Endodermal cell (in vitro differentiated cells): ENCODE data around the gene SMG5. TPM values are rescaled to one million over a fixed set of nuclear protein-coding genes. Genes with fewer than 3 reads are reported as not detected.

Source experiments
- DNase-seq: peaks from one replicate; pipeline ENCODE4 v3.0.0-alpha.2; 2017
- H3K27ac ChIP-seq: 2 replicates; pipeline ENCODE4 v1.5.1; 2013; ENCODE audit warnings: mild to moderate bottlenecking, low read depth, low read length, moderate library complexity
- H3K27me3 ChIP-seq: 2 replicates; pipeline ENCODE4 v1.6.1; 2013; ENCODE audit warnings: mild to moderate bottlenecking, low read length, moderate library complexity; ENCODE audit not compliant: insufficient read depth, control insufficient read depth, poor library complexity, severe bottlenecking
- H3K36me3 ChIP-seq: 2 replicates; pipeline ENCODE4 v1.7.0; 2013; ENCODE audit warnings: mild to moderate bottlenecking, low read length, moderate library complexity; ENCODE audit not compliant: control insufficient read depth, insufficient read depth
- H3K4me1 ChIP-seq: one replicate; pipeline ENCODE4 v1.7.0; 2013; ENCODE audit warnings: low read length; ENCODE audit not compliant: control insufficient read depth, insufficient read depth
- H3K4me3 ChIP-seq: 2 replicates; pipeline ENCODE4 v1.5.1; 2013; ENCODE audit warnings: mild to moderate bottlenecking, low read length, moderate library complexity
- H3K9ac ChIP-seq: 2 replicates; pipeline ENCODE4 v1.6.1; 2013; ENCODE audit warnings: mild to moderate bottlenecking, low read length, moderate library complexity; ENCODE audit not compliant: poor library complexity, severe bottlenecking; ENCODE audit errors: extremely low read depth
- H3K9me3 ChIP-seq: 2 replicates; pipeline ENCODE4 v1.6.1; 2013; ENCODE audit warnings: mild to moderate bottlenecking, low read length, moderate library complexity; ENCODE audit not compliant: control insufficient read depth
- H3K27ac Mint-ChIP-seq: 2 replicates; pipeline ENCODE4 v1.8.0; 2020; ENCODE audit warnings: mixed read lengths
- H3K27me3 Mint-ChIP-seq: 2 replicates; pipeline ENCODE4 v1.8.0; 2021; ENCODE audit warnings: mild to moderate bottlenecking, mixed read lengths; ENCODE audit not compliant: insufficient read depth
- H3K36me3 Mint-ChIP-seq: 2 replicates; pipeline ENCODE4 v1.8.0; 2020; ENCODE audit warnings: low read depth, mixed read lengths
- H3K4me1 Mint-ChIP-seq: 2 replicates; pipeline ENCODE4 v1.8.0; 2020; ENCODE audit warnings: mixed read lengths
- H3K4me3 Mint-ChIP-seq: 2 replicates; pipeline ENCODE4 v1.8.0; 2020; ENCODE audit warnings: mild to moderate bottlenecking, moderate library complexity, mixed read lengths
- H3K9me3 Mint-ChIP-seq: 2 replicates; pipeline ENCODE4 v1.8.0; 2020; ENCODE audit warnings: mild to moderate bottlenecking, mixed read lengths
- CTCF ChIP-seq: fragments of 200-600 bp; sonication (generic); conservative IDR thresholded peaks from 2 replicates; pipeline ENCODE4 v1.5.0; 2021; ENCODE audit warnings: antibody characterized with exemption, mild to moderate bottlenecking
- WGBS, 2 experiments: methylation state at CpG; one replicate each; pipeline versions ENCODE4 v1.1.5 to v1.1.7; 2013; ENCODE audit warnings: missing lambda C conversion rate in 2 of 2, mixed read lengths in 1 of 2; ENCODE audit not compliant: insufficient coverage in 1 of 2, insufficient read length in 1 of 2; 5-methylcytosine and 5-hydroxymethylcytosine counted together
- total RNA-seq, 2 donors: library from RNA; stranded (reverse); fragmentation: NEBNext Ultra II Directional in 1 of 2; extraction: Animal tissue kit (Norgen Biotek cat#: 25700) in 1 of 2; gene quantifications; 2 replicates in 1 of 2; 3 replicates in 1 of 2; pipeline ENCODE4 v1.2.1, GENCODE V29; 2021

The SMG5 gene
- total RNA-seq, 2 donors from 2014 or later: 103 to 111 TPM

GRCh38 chr1:156286061-156286460 is 3.4 kb upstream of the SMG5 start:
- no peaks in the 10 kb centered on the region for H3K27me3 Mint-ChIP-seq
- Histone ChIP-seq H3K9me3 (no peaks in the 10 kb centered on the region), H3K27me3 (no peaks in the 10 kb centered on the region), H3K27ac (no peak overlapping the region), H3K9ac (no peak overlapping the region), H3K4me1 (peaks cover 5% of the 10 kb centered on the region), H3K36me3 (peaks cover 3% of the 10 kb centered on the region), H3K4me3 (no peak overlapping the region)
- H3K27ac Mint-ChIP-seq: no peak overlapping the region
- no peak overlapping the region for H3K4me3 Mint-ChIP-seq
- peaks cover 10% of the 10 kb centered on the region for H3K36me3 Mint-ChIP-seq
- H3K4me1 Mint-ChIP-seq: peaks cover 14% of the 10 kb centered on the region
- H3K9me3 Mint-ChIP-seq: no peaks in the 10 kb centered on the region
- 97 to 100% methylated on average over 4 to 8 of the region's 8 CpGs for WGBS, 2 experiments
- TF ChIP-seq CTCF: no peak
- DNase-seq: no peak

GRCh38 chr1:156285437-156285836 is 2.8 kb upstream of the SMG5 start:
- peaks cover 10% of the 10 kb centered on the region for H3K36me3 Mint-ChIP-seq
- H3K4me3 Mint-ChIP-seq: no peak overlapping the region
- Histone ChIP-seq H3K4me1 (peaks cover 6% of the 10 kb centered on the region), H3K9ac (no peak overlapping the region), H3K27me3 (no peaks in the 10 kb centered on the region), H3K27ac (no peak overlapping the region), H3K36me3 (peaks cover 5% of the 10 kb centered on the region), H3K9me3 (no peaks in the 10 kb centered on the region), H3K4me3 (no peak overlapping the region)
- no peak for TF ChIP-seq CTCF
- H3K9me3 Mint-ChIP-seq: no peaks in the 10 kb centered on the region
- DNase-seq: no peak
- peaks cover 14% of the 10 kb centered on the region for H3K4me1 Mint-ChIP-seq
- H3K27ac Mint-ChIP-seq: no peak overlapping the region
- no peaks in the 10 kb centered on the region for H3K27me3 Mint-ChIP-seq
- 93 to 94% methylated on average over 16 to 21 of the region's 21 CpGs for WGBS, 2 experiments

GRCh38 chr1:156284757-156285156 is 2.1 kb upstream of the SMG5 start:
- Mint-ChIP-seq H3K27me3 (no peaks in the 10 kb centered on the region), H3K4me3 (no peak overlapping the region), H3K36me3 (peaks cover 9% of the 10 kb centered on the region), H3K27ac (no peak overlapping the region), H3K4me1 (peaks cover 14% of the 10 kb centered on the region), H3K9me3 (no peaks in the 10 kb centered on the region)
- Histone ChIP-seq H3K4me1 (peaks cover 6% of the 10 kb centered on the region), H3K4me3 (no peak overlapping the region), H3K36me3 (peaks cover 11% of the 10 kb centered on the region), H3K9ac (no peak overlapping the region), H3K27me3 (no peaks in the 10 kb centered on the region), H3K9me3 (no peaks in the 10 kb centered on the region), H3K27ac (no peak overlapping the region)
- no peak for TF ChIP-seq CTCF
- no peak for DNase-seq
- 90 to 93% methylated on average over 2 to 4 of the region's 4 CpGs for WGBS, 2 experiments
